NT2/D1 (cell line): Measurements from ENCODE around the gene RCOR1.
A peak's percentile ranks its signal among the peaks of the same experiment; 100 is the strongest.
"Not testable (repeated sequence)": the region's sequence is repeated elsewhere in the genome, so short reads cannot be mapped to it uniquely, and the experiment has no call there.

ENCODE experiments used
- DNase-seq: peaks from one replicate; pipeline ENCODE4 v3.0.0-alpha.2; 2011; ENCODE audit warnings: low read depth, low spot score
- H3K27me3 ChIP-seq: 2 replicates; pipeline ENCODE4 v1.6.0; 2011; ENCODE audit warnings: mild to moderate bottlenecking; ENCODE audit not compliant: insufficient read length, insufficient read depth
- H3K36me3 ChIP-seq: 2 replicates; pipeline ENCODE4 v1.6.1; 2011; ENCODE audit warnings: mild to moderate bottlenecking, low read length, mixed read lengths; ENCODE audit not compliant: insufficient read depth, insufficient read length
- H3K4me1 ChIP-seq: 2 replicates; pipeline ENCODE4 v1.5.1; 2011; ENCODE audit not compliant: insufficient read depth, insufficient read length
- H3K4me3 ChIP-seq: 2 replicates; pipeline ENCODE4 v1.5.1; 2011; ENCODE audit warnings: low read depth; ENCODE audit not compliant: insufficient read length
- H3K9ac ChIP-seq: 2 replicates; pipeline ENCODE4 v1.6.0; 2011; ENCODE audit warnings: low read depth; ENCODE audit not compliant: insufficient read length
- H3K9me3 ChIP-seq: 2 replicates; pipeline ENCODE4 v1.5.1; 2011; ENCODE audit warnings: mild to moderate bottlenecking, low read length; ENCODE audit not compliant: insufficient read depth
- SUZ12 ChIP-seq: IDR thresholded peaks from 2 replicates; pipeline ENCODE4 v1.6.1; 2011; ENCODE audit not compliant: insufficient read length, insufficient read depth; ENCODE audit errors: extremely low read depth
- YY1 ChIP-seq: IDR thresholded peaks from 2 replicates; pipeline ENCODE4 v1.6.1; 2011; ENCODE audit not compliant: insufficient read length, insufficient read depth
- ZNF274 ChIP-seq: IDR thresholded peaks from 2 replicates; pipeline ENCODE4 v1.6.1; 2011; ENCODE audit warnings: mild to moderate bottlenecking, low read depth, low read length

The RCOR1 gene

DNA sequence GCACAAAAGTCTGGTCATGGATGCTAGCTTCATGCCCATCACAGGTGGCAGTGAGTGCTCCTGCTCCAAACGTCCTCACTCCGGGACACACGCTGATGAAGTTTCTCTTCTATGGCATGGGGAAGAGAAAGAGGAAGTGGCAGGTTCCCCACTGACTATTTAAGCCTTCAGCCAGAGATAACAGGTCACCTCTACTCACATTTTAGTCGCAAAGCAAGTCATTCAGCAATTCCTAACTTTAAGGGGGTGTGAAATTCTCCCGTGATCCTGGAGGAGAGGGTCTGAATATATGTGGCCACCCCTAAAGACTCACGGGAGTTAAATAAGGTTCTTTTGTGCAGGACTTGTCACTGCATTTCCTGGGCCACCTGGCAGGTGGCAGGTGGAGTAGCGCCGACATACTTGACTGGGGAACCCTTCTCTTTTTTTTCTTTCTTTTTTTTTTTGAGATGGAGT lies 18.8 kb upstream of the RCOR1 start:
- H3K36me3 ChIP-seq, result no peaks in the 10 kb centered on the region
- H3K9me3 ChIP-seq, result no peaks in the 10 kb centered on the region
- H3K9ac ChIP-seq, result no peak overlapping the region
- DNase-seq, result no peak
- no peaks in the 10 kb centered on the region for H3K27me3 ChIP-seq
- peaks cover 5% of the 10 kb centered on the region for H3K4me1 ChIP-seq
- TF ChIP-seq SUZ12 (no peak), ZNF274 (no peak), YY1 (no peak)
- no peak overlapping the region for H3K4me3 ChIP-seq

DNA sequence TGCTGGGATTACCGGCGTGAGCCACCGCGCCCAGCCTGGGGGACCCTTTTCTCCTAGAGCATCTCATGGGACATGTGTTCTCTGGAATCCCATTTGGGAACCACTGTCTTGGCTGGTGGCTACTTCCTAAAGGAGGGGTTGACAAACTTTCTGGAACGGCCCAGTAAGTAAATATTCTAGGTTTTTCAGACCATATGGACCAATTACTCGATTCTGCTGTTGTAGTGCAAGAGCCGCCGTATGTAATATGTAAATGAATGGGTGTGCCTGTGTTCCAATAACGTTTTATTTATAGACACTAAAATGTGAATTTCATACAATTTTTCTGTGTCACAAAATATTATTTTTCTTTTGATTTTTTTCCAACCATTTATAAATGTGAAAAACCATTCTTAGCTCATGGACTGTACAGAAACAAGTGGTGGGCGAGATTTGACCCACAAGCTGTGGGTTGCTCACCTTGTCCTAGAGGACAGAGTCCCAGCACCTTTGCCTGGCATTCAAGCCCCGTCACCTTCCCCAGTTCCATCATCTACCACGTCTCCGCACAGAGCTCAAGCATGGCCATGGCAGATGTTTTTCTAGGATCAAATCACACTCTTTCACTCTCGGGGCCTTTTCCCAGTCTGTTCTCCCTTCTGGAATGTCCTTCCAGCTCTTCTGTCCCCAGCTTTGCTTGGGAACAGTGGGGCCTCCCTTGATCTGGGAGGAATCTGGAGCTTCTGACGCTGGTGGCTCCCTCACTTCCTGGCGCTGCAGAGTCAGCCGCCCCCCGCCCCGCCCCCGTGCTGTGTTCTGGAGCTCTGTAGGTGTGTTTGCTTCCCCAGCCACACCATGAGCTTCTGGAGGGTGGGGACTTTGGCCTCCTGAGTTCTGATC lies 17.9 kb upstream of the RCOR1 start:
- DNase-seq, result no peak
- Histone ChIP-seq H3K9ac (peak overlapping the region; percentile 46), H3K4me3 (no peak overlapping the region), H3K4me1 (peaks cover 5% of the 10 kb centered on the region), H3K36me3 (no peaks in the 10 kb centered on the region), H3K9me3 (no peaks in the 10 kb centered on the region), H3K27me3 (no peaks in the 10 kb centered on the region)
- TF ChIP-seq ZNF274, result no peak
- TF ChIP-seq YY1, result no peak
- no peak for TF ChIP-seq SUZ12

DNA sequence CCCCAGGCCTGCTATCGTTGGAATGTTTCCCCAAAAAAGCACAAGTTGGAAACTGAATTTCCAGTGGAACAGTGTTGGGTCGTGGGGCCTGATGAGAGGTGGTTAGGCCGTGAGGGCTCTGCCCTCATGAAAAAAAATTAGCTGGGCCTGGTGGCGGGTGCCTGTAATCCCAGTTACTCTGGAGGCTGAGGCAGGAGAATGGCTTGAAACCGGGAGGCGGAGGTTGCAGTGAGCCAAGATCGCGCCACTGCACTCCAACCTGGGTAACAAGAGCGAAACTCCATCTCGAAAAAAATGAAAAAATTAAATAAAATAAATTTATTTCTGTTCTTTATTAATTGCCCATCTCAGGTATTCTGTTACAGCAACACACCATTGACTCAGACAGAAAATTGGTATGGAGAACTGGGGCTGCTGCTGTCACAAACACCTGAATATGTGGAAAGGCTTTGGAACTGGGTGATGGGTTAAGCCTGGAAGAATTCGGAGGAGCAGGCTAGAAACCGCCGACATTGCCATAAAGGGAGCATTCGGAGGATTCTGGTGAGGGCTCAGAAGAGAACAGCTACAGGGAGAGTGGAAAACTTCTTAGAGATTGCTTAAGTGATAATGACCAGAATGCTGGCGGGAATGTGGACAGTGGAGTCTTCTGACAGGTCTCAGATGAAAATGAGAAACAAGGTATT lies 17.1 kb upstream of the RCOR1 start:
- Histone ChIP-seq H3K4me3 (no peak overlapping the region), H3K27me3 (no peaks in the 10 kb centered on the region), H3K36me3 (no peaks in the 10 kb centered on the region), H3K9ac (peak overlapping the region; percentile 36), H3K9me3 (no peaks in the 10 kb centered on the region), H3K4me1 (peaks cover 12% of the 10 kb centered on the region)
- DNase-seq, result no peak
- TF ChIP-seq ZNF274, result no peak
- no peak for TF ChIP-seq YY1
- TF ChIP-seq SUZ12, result no peak

DNA sequence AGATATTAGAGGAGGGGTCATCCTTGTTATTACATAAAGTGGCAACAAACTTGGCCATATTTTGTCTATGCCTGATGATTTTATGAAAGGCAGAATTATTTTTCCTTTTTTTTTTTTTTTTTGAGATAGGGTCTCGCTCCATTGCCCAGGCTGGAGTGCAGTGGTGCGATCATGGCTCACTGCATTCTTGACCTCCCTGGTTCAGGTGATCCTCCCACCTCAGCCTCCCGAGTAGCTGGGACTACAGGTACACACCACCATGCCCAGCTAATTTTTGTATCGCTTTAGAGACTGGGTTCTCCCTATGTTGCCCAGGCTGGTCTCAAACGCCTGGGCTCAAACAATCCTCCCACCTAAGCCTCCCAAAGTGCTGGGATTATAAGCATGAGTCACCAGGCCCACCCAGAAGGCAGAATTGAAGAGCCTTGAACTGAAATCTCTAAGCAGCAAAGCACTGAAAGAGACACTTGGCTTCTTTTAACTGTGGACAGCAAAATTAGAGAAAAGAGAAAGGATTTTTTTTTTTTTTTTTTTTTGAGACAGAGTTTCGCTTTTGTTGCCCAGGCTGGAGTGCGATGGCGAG lies 16.5 kb upstream of the RCOR1 start:
- H3K4me1 ChIP-seq, result peaks cover 13% of the 10 kb centered on the region
- H3K9ac ChIP-seq, H3K9me3 ChIP-seq, H3K27me3 ChIP-seq, H3K36me3 ChIP-seq, H3K4me3 ChIP-seq, DNase-seq: not testable (repeated sequence)

DNA sequence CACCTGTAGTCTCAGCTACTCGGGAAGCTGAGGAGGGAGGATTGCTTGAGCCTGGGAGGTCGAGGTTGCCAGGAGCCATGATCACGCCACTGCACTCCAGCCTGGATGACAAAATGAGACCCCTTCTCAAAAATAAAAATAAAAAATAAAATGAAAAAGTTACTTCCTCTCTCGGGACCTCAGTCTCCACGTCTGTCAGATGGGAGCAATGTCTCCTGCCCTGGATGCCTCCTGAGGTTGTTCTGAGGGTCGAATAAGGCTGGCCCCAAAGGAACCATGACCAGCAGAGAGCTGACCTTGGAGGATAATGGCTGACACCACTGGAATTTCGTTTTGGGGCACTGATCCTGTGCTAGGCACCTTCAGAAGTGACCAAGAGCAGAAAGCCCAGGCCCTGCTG lies 13.6 kb upstream of the RCOR1 start:
- no peak overlapping the region for H3K4me3 ChIP-seq
- H3K27me3 ChIP-seq, result no peaks in the 10 kb centered on the region
- no peak for DNase-seq
- H3K9ac ChIP-seq, result no peak overlapping the region
- peaks cover 16% of the 10 kb centered on the region for H3K4me1 ChIP-seq
- no peaks in the 10 kb centered on the region for H3K9me3 ChIP-seq
- no peaks in the 10 kb centered on the region for H3K36me3 ChIP-seq
- no peak for TF ChIP-seq SUZ12
- TF ChIP-seq YY1, result no peak

DNA sequence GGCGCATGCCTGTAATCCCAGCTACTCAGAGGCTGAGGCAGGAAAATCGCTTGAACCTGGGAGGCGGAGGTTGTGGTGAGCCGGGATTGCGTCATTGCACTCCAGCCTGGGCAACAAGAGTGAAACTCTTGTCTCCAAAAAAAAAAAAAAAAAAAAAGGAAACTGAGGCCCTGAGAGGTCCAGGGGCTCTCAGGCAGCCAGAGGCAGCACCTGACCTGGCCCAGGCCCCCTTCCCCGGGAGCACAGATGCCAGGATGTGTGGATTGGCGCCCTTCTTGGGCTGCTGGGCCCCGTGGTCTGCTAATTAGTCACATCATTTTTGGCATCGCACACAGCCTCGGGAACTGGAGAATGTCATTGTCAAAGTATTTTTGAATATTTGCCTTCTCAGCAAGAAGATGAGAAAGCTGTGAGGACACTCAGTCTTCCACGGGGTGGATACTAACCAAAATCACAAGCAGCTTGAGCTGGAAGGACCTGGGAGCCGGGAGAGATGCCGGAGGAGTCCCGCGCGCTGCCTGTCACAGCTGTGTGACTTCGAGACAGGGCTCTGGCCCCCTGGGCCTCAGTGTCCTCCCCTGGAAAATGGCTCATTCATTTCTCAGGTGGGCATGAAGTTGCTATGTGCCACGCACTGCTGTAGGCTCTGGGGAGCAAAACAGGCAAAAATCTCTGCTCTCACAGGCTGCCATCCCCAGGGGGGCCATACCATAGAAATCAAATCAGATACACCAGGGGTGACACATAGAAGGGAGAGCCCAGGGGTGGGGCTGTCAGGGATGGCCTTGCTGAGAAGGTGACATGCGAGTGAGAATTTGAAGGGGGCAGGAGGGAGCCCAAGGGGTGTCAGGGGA lies 12.5 kb upstream of the RCOR1 start:
- peaks cover 22% of the 10 kb centered on the region for H3K4me1 ChIP-seq
- TF ChIP-seq SUZ12 (no peak), ZNF274 (no peak), YY1 (no peak)
- H3K9ac ChIP-seq, result peak overlapping the region; percentile 42
- no peak for DNase-seq
- H3K4me3 ChIP-seq, result no peak overlapping the region
- H3K9me3 ChIP-seq, result no peaks in the 10 kb centered on the region
- no peaks in the 10 kb centered on the region for H3K27me3 ChIP-seq
- H3K36me3 ChIP-seq, result no peaks in the 10 kb centered on the region
